GM23338 (cell line): Measurements from ENCODE around the gene RAB8B. TPM values are rescaled to one million over a fixed set of nuclear protein-coding genes. Genes with fewer than 3 reads are reported as not detected.

Source experiments
- ATAC-seq: fragments of 200-7000 bp; cut with Tn5 transposase; 3 replicates; pipeline ENCODE4 v1.9.1; 2020
- DNase-seq: peaks from one replicate; pipeline ENCODE4 v3.0.0-alpha.2; 2015; ENCODE audit warnings: low spot score
- H2AFZ ChIP-seq: fragments of 200-600 bp; sonication (generic); 2 replicates; pipeline ENCODE4 v1.8.0; 2016; ENCODE audit warnings: antibody characterized with exemption, mild to moderate bottlenecking, moderate library complexity
- H3F3A ChIP-seq: fragments of 200-600 bp; sonication (generic); replicated peaks from 2 replicates; pipeline ENCODE4 v1.8.0; 2017; ENCODE audit warnings: antibody characterized with exemption, mixed run types, low read depth
- H3K27ac ChIP-seq: fragments of 200-600 bp; sonication (generic); 2 replicates; pipeline ENCODE4 v1.6.1; 2016; ENCODE audit warnings: low read depth
- H3K27me3 ChIP-seq: fragments of 200-600 bp; sonication (generic); 2 replicates; pipeline ENCODE4 v1.8.0; 2016; ENCODE audit warnings: mild to moderate bottlenecking, mixed run types, moderate library complexity; ENCODE audit not compliant: insufficient read depth
- H3K36me3 ChIP-seq: fragments of 200-600 bp; sonication (generic); 2 replicates; pipeline ENCODE4 v1.8.0; 2016; ENCODE audit warnings: mild to moderate bottlenecking; ENCODE audit not compliant: insufficient read depth
- H3K4me1 ChIP-seq: fragments of 200-600 bp; sonication (generic); 2 replicates; pipeline ENCODE4 v1.8.0; 2016; ENCODE audit warnings: mild to moderate bottlenecking, moderate library complexity; ENCODE audit not compliant: insufficient read depth
- H3K4me2 ChIP-seq: fragments of 200-600 bp; sonication (generic); 2 replicates; pipeline ENCODE4 v1.7.1; 2017; ENCODE audit warnings: mixed run types
- H3K4me3 ChIP-seq: fragments of 200-600 bp; sonication (generic); 2 replicates; pipeline ENCODE4 v1.6.1; 2016; ENCODE audit warnings: mixed run types
- H3K79me2 ChIP-seq: fragments of 200-600 bp; sonication (generic); replicated peaks from 2 replicates; pipeline ENCODE4 v1.8.0; 2017; ENCODE audit warnings: mild to moderate bottlenecking; ENCODE audit not compliant: insufficient read depth
- H3K9me2 ChIP-seq: fragments of 200-600 bp; sonication (generic); 2 replicates; pipeline ENCODE4 v1.8.0; 2017; ENCODE audit not compliant: insufficient read depth
- H4K20me1 ChIP-seq: fragments of 200-600 bp; sonication (generic); replicated peaks from 2 replicates; pipeline ENCODE4 v1.8.0; 2017; ENCODE audit warnings: mild to moderate bottlenecking; ENCODE audit not compliant: insufficient read depth
- H3K27ac Mint-ChIP-seq: 2 replicates; pipeline ENCODE4 v1.8.0; 2020; ENCODE audit warnings: inconsistent platforms, mild to moderate bottlenecking, moderate library complexity, mixed read lengths
- H3K27me3 Mint-ChIP-seq: 3 replicates; pipeline ENCODE4 v1.8.0; 2022; ENCODE audit warnings: low read depth, mild to moderate bottlenecking, moderate library complexity, mixed read lengths, inconsistent platforms; ENCODE audit not compliant: insufficient read depth, poor library complexity
- H3K36me3 Mint-ChIP-seq: 3 replicates; pipeline ENCODE4 v1.8.0; 2021; ENCODE audit warnings: low read depth, mild to moderate bottlenecking, inconsistent platforms, moderate library complexity, mixed read lengths
- H3K4me1 Mint-ChIP-seq: 3 replicates; pipeline ENCODE4 v1.8.0; 2020; ENCODE audit warnings: mild to moderate bottlenecking, inconsistent platforms, mixed read lengths
- H3K4me3 Mint-ChIP-seq: 3 replicates; pipeline ENCODE4 v1.8.0; 2021; ENCODE audit warnings: moderate library complexity, mild to moderate bottlenecking, inconsistent platforms, mixed read lengths
- H3K9me3 Mint-ChIP-seq: 3 replicates; pipeline ENCODE4 v1.8.0; 2020; ENCODE audit warnings: moderate library complexity, mild to moderate bottlenecking, inconsistent platforms, mixed read lengths
- CTCF ChIP-seq, 2 experiments: fragments of 200-600 bp in 1 of 2; sonication (generic) in 1 of 2; conservative IDR thresholded peaks; 2 replicates each; pipeline versions ENCODE4 v1.5.1 to v1.6.1; 2016 to 2017; ENCODE audit warnings: antibody characterized with exemption in 2 of 2, low read depth in 2 of 2, mild to moderate bottlenecking in 2 of 2, moderate library complexity in 1 of 2
- EZH2phosphoT487 ChIP-seq: fragments of 200-600 bp; sonication (generic); IDR thresholded peaks from one replicate; pipeline ENCODE4 v1.8.1; 2018; ENCODE audit warnings: antibody characterized with exemption; ENCODE audit not compliant: unreplicated experiment
- NANOG ChIP-seq: IDR thresholded peaks from 2 replicates; pipeline ENCODE4 v1.6.1; 2016; ENCODE audit warnings: antibody characterized with exemption, borderline replicate concordance
- ZNF331 ChIP-seq: fragments of 250-450 bp; sonication (Bioruptor Pico); IDR thresholded peaks from 2 replicates; pipeline ENCODE4 v1.5.0; 2020; ENCODE audit warnings: low read depth, mild to moderate bottlenecking, moderate library complexity
- ZNF462 ChIP-seq: fragments of 250-450 bp; sonication (Bioruptor Pico); IDR thresholded peaks from 2 replicates; pipeline ENCODE4 v1.5.0; 2020; ENCODE audit warnings: mild to moderate bottlenecking, moderate library complexity
- polyA plus RNA-seq: library from polyadenylated mRNA; unstranded; fragments of >200 nt; fragmentation: Nextera tagmentation; extraction: Ambion mirVana; gene quantifications from 2 replicates; pipeline ENCODE4 v1.2.1, GENCODE V29; 2016
- total RNA-seq: library from RNA; depleted of rRNA; stranded (reverse); fragments of >200 nt; shearing (Covaris generic); gene quantifications from 2 replicates; pipeline ENCODE4 v1.2.3, GENCODE V29; 2014

RAB8B gene
- total and polyA plus RNA-seq, 2 experiments from 2014 or later = 23.2 to 41.7 TPM

GRCh38 chr15:63288342-63288741 lies 98.9 kb downstream of the RAB8B start:
- Histone ChIP-seq H3K4me2 (no peak overlapping the region), H3F3A (no peaks in the 10 kb centered on the region), H3K79me2 (no peaks in the 10 kb centered on the region), H3K4me3 (no peak overlapping the region), H3K9me2 (no peaks in the 10 kb centered on the region), H3K36me3 (no peaks in the 10 kb centered on the region), H3K27ac (no peak overlapping the region), H4K20me1 (no peaks in the 10 kb centered on the region), H2AFZ (no peak overlapping the region), H3K27me3 (no peaks in the 10 kb centered on the region), H3K4me1 (no peaks in the 10 kb centered on the region)
- ATAC-seq = no peak
- no peak overlapping the region for H3K4me3 Mint-ChIP-seq
- H3K4me1 Mint-ChIP-seq = peaks cover 6% of the 10 kb centered on the region; the same call in 1 of the 3 replicates
- H3K27me3 Mint-ChIP-seq = peaks cover 3% of the 10 kb centered on the region
- H3K9me3 Mint-ChIP-seq = no peaks in the 10 kb centered on the region
- DNase-seq = no peak
- no peak overlapping the region for H3K27ac Mint-ChIP-seq
- TF ChIP-seq NANOG = no peak
- TF ChIP-seq ZNF331 (CRISPR knock-in tag) = no peak
- no peak for TF ChIP-seq ZNF462
- peaks cover 4% of the 10 kb centered on the region for H3K36me3 Mint-ChIP-seq

- no peaks in the 10 kb centered on the region for H4K20me1 ChIP-seq
- no peaks in the 10 kb centered on the region for H3K9me2 ChIP-seq
- TF ChIP-seq EZH2phosphoT487 (no peak), CTCF (conservative IDR thresholded peaks at IDR 0.05; ENCODE audit: low read depth in 2 of 2) (peak; percentile 67 to 87)
- no peaks in the 10 kb centered on the region for H3K79me2 ChIP-seq
- Mint-ChIP-seq H3K4me3 (no peak overlapping the region), H3K27ac (no peak overlapping the region), H3K9me3 (no peaks in the 10 kb centered on the region; the same call in 2 of the 3 replicates), H3K36me3 (peaks cover 9% of the 10 kb centered on the region; the same call in 2 of the 3 replicates), H3K4me1 (peaks cover 6% of the 10 kb centered on the region; the same call in 1 of the 3 replicates), H3K27me3 (peaks cover 3% of the 10 kb centered on the region)
- no peak overlapping the region for H3K4me3 ChIP-seq
- DNase-seq (peak; percentile 72), ATAC-seq (peak; percentile 39; the same call in 2 of the 3 replicates)
- H3K36me3 ChIP-seq = no peaks in the 10 kb centered on the region
- no peak overlapping the region for H2AFZ ChIP-seq
- H3F3A ChIP-seq = no peaks in the 10 kb centered on the region
- H3K4me2 ChIP-seq = no peak overlapping the region
- no peaks in the 10 kb centered on the region for H3K4me1 ChIP-seq
- H3K27me3 ChIP-seq = no peaks in the 10 kb centered on the region
- no peak overlapping the region for H3K27ac ChIP-seq
These were observed 99.5 kb downstream of the RAB8B start for GRCh38 chr15:63288778-63289378.
